Activated T-helper 2 cell treated with anti-CD3 and anti-CD28 coated beads, Interferon-gamma antibody, Interleukin-2, Interleukin-4, amounts not matched to agents 10 μg/mL and 5 μg/mL and 100 μg/mL, durations not matched to agents 14 hours and 24 hours and 36 hours (primary cell): ENCODE measurements around the gene NRM. TPM values are rescaled to one million over a fixed set of nuclear protein-coding genes. Genes with fewer than 3 reads are reported as not detected.
"Not testable (repeated sequence)": the region's sequence is repeated elsewhere in the genome, so short reads cannot be mapped to it uniquely, and the experiment has no call there.

Experiments
- DNase-seq: peaks from one replicate; pipeline ENCODE4 v3.0.0; 2021; ENCODE audit warnings: low spot score
- H3K27ac Mint-ChIP-seq: one replicate; pipeline ENCODE4 v1.8.0; 2021; ENCODE audit warnings: mixed read lengths
- H3K27me3 Mint-ChIP-seq: one replicate; pipeline ENCODE4 v1.8.0; 2021; ENCODE audit warnings: low read depth, mixed read lengths
- H3K36me3 Mint-ChIP-seq: one replicate; pipeline ENCODE4 v1.8.0; 2021; ENCODE audit warnings: low read depth, mixed read lengths
- H3K4me1 Mint-ChIP-seq: one replicate; pipeline ENCODE4 v1.8.0; 2021; ENCODE audit warnings: low read depth, mixed read lengths
- H3K4me3 Mint-ChIP-seq: one replicate; pipeline ENCODE4 v1.8.0; 2021; ENCODE audit warnings: low read depth, mild to moderate bottlenecking, moderate library complexity, mixed read lengths
- H3K9me3 Mint-ChIP-seq: one replicate; pipeline ENCODE4 v1.8.0; 2021; ENCODE audit warnings: mixed read lengths
- intact Hi-C: fragments of 100-400 bp; cut with micrococcal nuclease; formaldehyde crosslinking; loops from one replicate; pipeline ENCODE4 v1.15.1; 2023
- total RNA-seq: library from RNA; stranded (reverse); gene quantifications from 2 replicates; pipeline ENCODE4 v1.2.3, GENCODE V29; 2022

NRM gene
- total RNA-seq, 1 donor from 2014 or later = 24.2 TPM

GRCh38 chr6:30723843-30724741 lies 33.3 kb upstream of the NRM start:
- not testable (repeated sequence) for DNase-seq, H3K9me3 Mint-ChIP-seq, H3K27me3 Mint-ChIP-seq
- intact Hi-C loops = loop anchor here (5.0 kb wide), 2 partner anchors 153 to 237 kb away; partner anchors contain the start of gene HLA-E
- Mint-ChIP-seq H3K4me3 (peak overlapping the region; percentile 93), H3K36me3 (peaks cover 82% of the 10 kb centered on the region), H3K27ac (peak overlapping the region; percentile 76), H3K4me1 (peaks cover 34% of the 10 kb centered on the region)

GRCh38 chr6:30723159-30723842 lies 32.5 kb upstream of the NRM start:
- not testable (repeated sequence) for H3K27me3 Mint-ChIP-seq, H3K9me3 Mint-ChIP-seq, DNase-seq
- intact Hi-C loops = loop anchor here (5.0 kb wide), 2 partner anchors 154 to 236 kb away; partner anchors contain the start of gene HLA-E
- Mint-ChIP-seq H3K4me1 (peaks cover 38% of the 10 kb centered on the region), H3K27ac (peak overlapping the region; percentile 97), H3K36me3 (peaks cover 77% of the 10 kb centered on the region), H3K4me3 (peak overlapping the region; percentile 93)

- Mint-ChIP-seq H3K27ac (peak overlapping the region; percentile 97), H3K4me3 (peak overlapping the region; percentile 93), H3K9me3 (no peaks in the 10 kb centered on the region), H3K36me3 (peaks cover 71% of the 10 kb centered on the region), H3K4me1 (peaks cover 41% of the 10 kb centered on the region), H3K27me3 (no peaks in the 10 kb centered on the region)
- intact Hi-C loops = loop anchor here (1.0 to 5.0 kb wide), 3 partner anchors 43 to 235 kb away; partner anchors contain the start of gene HLA-E
- DNase-seq = peak; percentile 78
These were observed 31.7 kb upstream of the NRM start for GRCh38 chr6:30722280-30723112.

- intact Hi-C loops = loop anchor here (1.0 to 5.0 kb wide), 3 partner anchors 43 to 235 kb away; partner anchors contain the start of gene HLA-E
- Mint-ChIP-seq H3K36me3 (peaks cover 71% of the 10 kb centered on the region), H3K4me3 (peak overlapping the region; percentile 93), H3K27ac (peak overlapping the region; percentile 97), H3K4me1 (peaks cover 43% of the 10 kb centered on the region)
- not testable (repeated sequence) for DNase-seq, H3K9me3 Mint-ChIP-seq, H3K27me3 Mint-ChIP-seq
These were observed 31.2 kb upstream of the NRM start for GRCh38 chr6:30722025-30722279.

- Mint-ChIP-seq H3K27me3 (no peaks in the 10 kb centered on the region), H3K27ac (peak overlapping the region; percentile 97), H3K4me3 (peak overlapping the region; percentile 93), H3K9me3 (no peaks in the 10 kb centered on the region), H3K4me1 (peaks cover 48% of the 10 kb centered on the region), H3K36me3 (peaks cover 70% of the 10 kb centered on the region)
- DNase-seq = peak; percentile 90
- intact Hi-C loops = loop anchor here (1.0 to 5.0 kb wide), 5 partner anchors 16 to 234 kb away; partner anchors contain the start of gene HLA-E
These were observed 30.6 kb upstream of the NRM start for GRCh38 chr6:30721198-30722024.

GRCh38 chr6:30720738-30721197 lies 30.0 kb upstream of the NRM start:
- Mint-ChIP-seq H3K36me3 (peaks cover 69% of the 10 kb centered on the region), H3K4me1 (peaks cover 52% of the 10 kb centered on the region), H3K4me3 (peak overlapping the region; percentile 93), H3K9me3 (no peaks in the 10 kb centered on the region), H3K27ac (peak overlapping the region; percentile 97), H3K27me3 (no peaks in the 10 kb centered on the region)
- intact Hi-C loops = loop anchor here (1.0 to 5.0 kb wide), 5 partner anchors 17 to 233 kb away; partner anchors contain the start of genes HLA-E and PRR3
- DNase-seq = peak; percentile 56

GRCh38 chr6:30719791-30720737 lies 29.3 kb upstream of the NRM start, which contains the start of gene TUBB:
TSS of gene TUBB (plus strand) at chr6:30720352. CDS start at chr6:30720507, 155 bp downstream.
- intact Hi-C loops = loop anchor here (1.0 to 5.0 kb wide), 4 partner anchors 148 to 233 kb away; partner anchors contain the start of genes ABCF1, HLA-E and PRR3
- Mint-ChIP-seq H3K9me3 (no peaks in the 10 kb centered on the region), H3K36me3 (peaks cover 69% of the 10 kb centered on the region), H3K4me3 (peak within 1 kb of the TSS; percentile 93), H3K27ac (peak within 1 kb of the TSS; percentile 97), H3K27me3 (no peaks in the 10 kb centered on the region), H3K4me1 (peaks cover 51% of the 10 kb centered on the region)
- DNase-seq = peak; percentile 95

- no peak for DNase-seq
- Mint-ChIP-seq H3K9me3 (no peaks in the 10 kb centered on the region), H3K36me3 (peaks cover 69% of the 10 kb centered on the region), H3K4me1 (peaks cover 49% of the 10 kb centered on the region), H3K27ac (peak overlapping the region; percentile 97), H3K27me3 (no peaks in the 10 kb centered on the region), H3K4me3 (peak overlapping the region; percentile 93)
- intact Hi-C loops = loop anchor here (5.0 kb wide), 1 partner anchor 147 kb away; the partner anchor contains the start of gene ABCF1
These were observed 28.6 kb upstream of the NRM start for GRCh38 chr6:30719356-30719755.

GRCh38 chr6:30717845-30718720 lies 27.3 kb upstream of the NRM start:
- Mint-ChIP-seq H3K36me3 (peaks cover 68% of the 10 kb centered on the region), H3K4me1 (peaks cover 42% of the 10 kb centered on the region), H3K4me3 (peak overlapping the region; percentile 95), H3K27ac (peak overlapping the region; percentile 95)
- DNase-seq, H3K9me3 Mint-ChIP-seq, H3K27me3 Mint-ChIP-seq: not testable (repeated sequence)
- intact Hi-C loops = loop anchor here (1.0 to 5.0 kb wide), 5 partner anchors 31 to 146 kb away; partner anchors contain the start of genes ABCF1, C6orf136, MRPS18B and PPP1R10
